ENCODE results near the gene MRPL36.

Gene MRPL36

GRCh38 chr5:1783216-1783554 lies 16.5 kb downstream of the MRPL36 start:
- TF ChIP-seq CTCF (IDR thresholded peaks at IDR 0.05): no peak
- DNase-seq (ENCODE audit: low spot score): no peak
- Histone ChIP-seq H3K4me3 (no peak overlapping the region), H3K27ac (no peak overlapping the region)

GRCh38 chr5:1782385-1783215 lies 17.0 kb downstream of the MRPL36 start:
- DNase-seq (ENCODE audit: low spot score): no peak
- no peak for TF ChIP-seq CTCF (IDR thresholded peaks at IDR 0.05)
- no peak overlapping the region for H3K4me3 ChIP-seq
- no peak overlapping the region for H3K27ac ChIP-seq

- no peak for DNase-seq (ENCODE audit: low spot score)
- no peak for TF ChIP-seq CTCF (IDR thresholded peaks at IDR 0.05)
- Histone ChIP-seq H3K27ac (no peak overlapping the region), H3K4me3 (no peak overlapping the region)
Measured at GRCh38 chr5:1781726-1782384, 17.8 kb downstream of the MRPL36 start.

- TF ChIP-seq CTCF (IDR thresholded peaks at IDR 0.05): no peak
Measured at GRCh38 chr5:1781107-1781506, 18.5 kb downstream of the MRPL36 start.

GRCh38 chr5:1780614-1780930 lies 19.1 kb downstream of the MRPL36 start:
- no peak for TF ChIP-seq CTCF (IDR thresholded peaks at IDR 0.05)
- no peak overlapping the region for H3K4me3 ChIP-seq
- H3K27ac ChIP-seq: no peak overlapping the region
- DNase-seq (ENCODE audit: low spot score): no peak

More at GRCh38 chr5:1781107-1781506, 18.5 kb downstream of the MRPL36 start:
- Histone ChIP-seq H3K4me3 (no peak overlapping the region), H3K27ac (no peak overlapping the region)
- DNase-seq (ENCODE audit: low spot score): no peak

- TF ChIP-seq CTCF (IDR thresholded peaks at IDR 0.05): no peak
- no peak overlapping the region for H3K4me3 ChIP-seq
- DNase-seq (ENCODE audit: low spot score): no peak
- H3K27ac ChIP-seq: no peak overlapping the region
Measured at GRCh38 chr5:1779782-1780613, 19.6 kb downstream of the MRPL36 start.

Data from coronary artery (tissue), 2 donors.